Ammon's horn (tissue), 1 donor: Measurements from ENCODE around the gene NKD1.
"Not testable (repeated sequence)": the region's sequence is repeated elsewhere in the genome, so short reads cannot be mapped to it uniquely, and the experiment has no call there.

ENCODE experiments used
- DNase-seq: peaks from one replicate; pipeline ENCODE4 v3.0.0-alpha.2; 2016; ENCODE audit warnings: low spot score

Gene NKD1

DNA sequence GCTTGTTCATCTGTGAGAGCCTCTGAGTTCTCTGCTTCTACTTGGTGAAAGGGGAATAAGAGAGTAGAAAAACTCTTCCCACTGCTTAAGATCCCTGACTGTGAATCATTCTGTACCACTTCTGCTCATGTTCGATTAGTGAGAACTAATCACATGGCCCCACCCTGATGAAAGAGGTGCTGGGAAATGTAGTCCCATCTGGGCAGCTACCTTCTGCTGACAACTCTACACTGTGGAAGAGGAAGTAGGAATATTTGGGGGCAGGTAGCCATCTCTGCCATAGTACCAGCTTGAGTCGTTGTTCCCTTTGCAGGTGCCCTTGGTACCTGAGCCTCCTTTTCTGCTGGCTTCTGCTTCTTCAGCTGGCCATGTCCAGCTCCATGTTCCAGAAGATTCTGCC lies 29.9 kb downstream of the NKD1 start:
- DNase-seq: no peak

DNA sequence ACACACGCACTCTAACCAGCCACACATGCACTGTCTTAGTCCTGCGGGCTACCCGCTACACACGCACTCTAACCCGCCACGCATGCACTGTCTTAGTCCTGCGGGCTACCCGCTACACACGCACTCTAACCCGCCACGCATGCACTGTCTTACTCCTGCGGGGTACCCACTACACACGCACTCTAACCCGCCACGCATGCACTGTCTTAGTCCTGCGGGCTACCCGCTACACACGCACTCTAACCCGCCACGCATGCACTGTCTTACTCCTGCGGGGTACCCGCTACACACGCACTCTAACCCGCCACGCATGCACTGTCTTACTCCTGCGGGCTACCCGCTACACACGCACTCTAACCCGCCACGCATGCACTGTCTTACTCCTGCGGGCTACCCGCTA lies 31.2 kb downstream of the NKD1 start:
- not testable (repeated sequence) for DNase-seq

DNA sequence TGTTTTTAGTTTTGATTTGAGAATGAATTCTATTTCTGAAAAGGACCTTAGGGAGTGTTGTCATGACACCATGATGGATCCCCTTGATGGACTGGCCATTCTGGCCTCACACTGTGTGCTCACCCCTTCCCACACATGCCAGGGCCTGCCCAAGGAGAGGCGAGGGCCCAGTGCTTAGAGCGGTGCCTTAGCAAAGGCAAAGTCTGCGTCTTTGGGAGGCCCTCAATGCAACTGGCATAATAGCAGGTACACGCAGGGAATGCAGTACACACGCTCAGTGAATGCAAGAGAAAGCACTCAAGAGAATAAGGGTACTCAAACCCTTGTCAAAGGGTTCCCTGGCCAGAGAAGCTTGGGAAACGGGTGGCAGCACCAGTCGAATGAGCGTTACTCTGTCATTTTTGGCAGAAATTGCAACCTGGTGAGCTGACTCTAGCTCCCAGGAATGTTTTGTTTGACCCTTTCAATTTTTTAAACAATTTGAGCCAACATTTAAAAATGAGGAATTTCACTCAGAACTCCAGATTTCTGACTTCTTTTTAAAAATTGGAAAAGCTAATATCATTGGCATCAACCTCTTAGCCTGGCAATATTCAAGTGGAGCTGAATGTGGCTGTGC lies 32.1 kb downstream of the NKD1 start:
- no peak for DNase-seq

DNA sequence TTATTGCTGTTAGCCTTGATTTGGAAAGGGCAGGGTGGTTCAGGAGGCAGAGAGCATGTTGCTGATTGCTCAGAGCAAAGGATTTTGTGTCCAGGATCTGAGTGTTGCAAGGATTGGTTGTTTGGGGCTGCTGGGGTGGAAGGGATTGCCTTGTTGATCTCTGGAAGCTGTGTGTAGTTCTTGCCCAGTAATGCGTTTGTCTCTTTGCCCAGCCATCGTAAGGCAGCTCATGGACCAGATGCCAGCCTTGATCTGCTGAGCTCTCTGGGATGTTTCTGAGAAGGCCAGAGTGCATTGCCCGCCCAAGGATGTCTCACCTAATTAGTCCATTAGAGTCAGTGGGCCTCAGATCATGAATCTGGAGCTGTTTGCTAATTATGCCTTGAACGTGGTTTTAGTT lies 33.6 kb downstream of the NKD1 start:
- DNase-seq: peak; percentile 59

DNA sequence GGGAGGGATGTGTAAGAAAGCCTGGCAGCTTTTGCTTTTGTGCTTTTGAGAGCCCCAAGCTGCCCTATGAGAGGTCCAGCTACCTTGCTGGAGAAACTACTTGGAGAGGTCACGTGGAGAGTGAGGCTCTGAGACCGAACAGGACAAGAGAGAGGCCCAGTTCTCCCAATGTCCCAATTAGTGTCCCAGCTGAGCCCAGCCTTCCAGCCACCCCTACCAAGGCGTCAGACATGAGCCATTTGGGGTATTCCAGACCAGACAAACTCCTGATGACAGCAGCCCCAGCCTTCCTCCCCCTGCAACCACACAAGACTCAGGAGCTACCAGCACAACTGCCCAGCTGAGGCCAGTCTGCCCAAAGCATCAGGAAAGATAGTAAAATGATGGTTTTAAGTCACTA lies 35.0 kb downstream of the NKD1 start:
- DNase-seq: no peak

DNA sequence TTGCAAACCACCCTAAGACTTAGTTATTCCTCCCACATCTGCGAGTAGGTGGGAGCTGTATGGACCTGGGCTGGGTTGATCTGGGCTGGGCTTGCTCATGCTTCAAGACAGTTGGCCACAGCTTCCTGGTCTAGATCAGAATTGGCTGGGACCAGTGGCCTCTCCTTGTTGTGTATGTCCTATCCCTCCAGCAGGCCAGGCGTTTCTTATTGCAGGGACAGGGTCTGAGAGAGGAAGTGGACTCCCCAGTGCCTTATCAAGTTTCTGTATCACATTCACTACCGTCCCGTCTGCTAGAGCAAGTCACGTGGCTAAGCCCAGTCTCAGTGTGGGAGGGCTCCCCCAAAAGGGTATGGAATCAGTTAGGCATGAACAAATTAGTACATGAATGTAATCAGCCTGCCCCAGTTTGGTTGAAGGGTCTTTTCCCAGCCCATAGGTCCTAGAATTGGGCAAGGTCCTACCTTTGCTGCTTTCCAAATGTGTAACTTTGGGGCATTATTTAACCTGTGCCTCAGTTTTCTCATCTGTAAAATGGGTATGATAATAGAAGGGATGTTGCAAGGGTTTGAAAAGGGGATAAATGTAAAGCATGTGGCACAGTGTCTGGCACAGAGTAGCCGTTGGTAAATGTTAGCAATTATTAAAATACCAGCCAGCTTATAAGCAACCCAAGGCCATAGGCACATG lies 36.0 kb downstream of the NKD1 start:
- DNase-seq: no peak

DNA sequence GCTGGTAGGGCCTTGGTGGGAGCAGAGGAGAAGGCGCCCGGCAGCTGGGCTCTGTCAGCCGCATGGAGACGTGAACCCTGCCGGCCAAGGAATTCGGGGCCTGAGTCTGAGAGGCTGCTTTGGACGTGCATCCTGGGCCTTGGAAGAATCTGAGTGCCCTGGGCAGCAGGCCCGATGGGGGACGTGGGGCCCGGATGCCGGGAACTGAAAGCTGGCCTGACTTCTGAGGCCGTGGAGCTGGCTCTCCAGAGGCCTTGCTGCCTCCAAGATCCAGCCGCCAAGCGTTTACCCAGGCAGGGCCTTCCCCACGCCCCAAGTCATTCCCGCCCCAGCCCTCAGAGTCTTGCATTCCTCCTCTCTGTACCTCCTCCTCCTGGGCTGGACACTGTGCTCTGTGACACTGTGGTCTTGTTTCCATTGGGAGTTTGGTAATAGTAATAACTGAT lies 37.2 kb downstream of the NKD1 start:
- DNase-seq: peak; percentile 45

DNA sequence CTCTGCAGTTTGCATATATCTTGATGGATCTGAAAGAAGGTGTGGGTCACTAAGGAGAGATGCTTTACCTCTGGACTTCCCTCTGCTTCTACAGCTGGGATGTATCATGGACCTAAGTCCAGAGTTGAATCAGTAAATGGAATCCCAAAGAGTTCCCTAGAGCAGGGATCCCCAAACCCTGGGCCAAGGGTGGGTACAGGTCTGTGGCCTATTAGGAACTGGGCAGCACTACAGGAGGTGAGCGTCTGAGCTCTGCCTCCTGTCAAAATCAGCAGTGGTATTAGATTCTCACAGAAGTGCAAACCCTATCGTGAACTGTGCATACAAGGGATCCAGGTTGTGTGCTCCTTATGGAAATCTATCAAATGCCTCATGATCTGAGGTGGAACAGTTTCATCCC lies 39.3 kb downstream of the NKD1 start:
- DNase-seq: no peak

DNA sequence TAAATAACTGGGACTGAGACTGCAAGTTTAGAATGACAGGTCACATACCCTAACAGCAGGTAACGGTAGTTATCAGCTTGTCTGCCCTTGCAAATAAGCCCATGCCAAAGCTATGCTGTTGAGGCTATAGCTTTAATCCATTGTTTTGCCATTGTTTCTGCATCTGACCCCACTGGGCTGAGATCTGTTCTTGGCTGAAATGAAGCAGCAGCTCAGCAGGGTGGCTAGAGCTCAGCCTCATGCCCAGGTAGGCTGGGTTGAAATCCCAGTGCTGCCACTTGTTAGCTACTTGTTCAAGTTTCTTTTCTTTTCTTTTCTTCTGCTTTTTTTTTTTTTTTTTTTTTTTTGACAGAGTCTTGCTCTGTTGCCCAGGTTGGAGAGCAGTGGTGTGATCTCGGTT lies 40.1 kb downstream of the NKD1 start:
- DNase-seq: no peak

DNA sequence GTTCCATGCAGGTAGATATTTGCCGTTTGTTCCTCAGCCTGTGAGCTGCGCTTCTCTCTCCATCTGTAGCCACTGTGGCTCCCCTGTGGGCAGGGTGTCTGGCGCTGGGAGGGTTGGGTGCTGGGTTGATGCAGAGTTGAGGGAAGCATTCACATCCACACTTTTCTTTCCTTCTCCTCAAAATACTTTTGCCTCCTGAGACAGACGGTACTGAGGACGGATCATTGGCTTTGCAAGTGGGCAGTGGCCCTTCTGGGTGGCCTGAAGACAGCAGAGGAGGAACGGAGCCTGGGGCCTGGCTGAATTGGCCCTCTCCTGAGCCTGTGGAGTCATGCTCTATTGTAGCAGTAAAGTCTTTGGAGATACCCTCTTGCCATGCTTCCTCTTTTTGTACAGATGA lies 43.0 kb downstream of the NKD1 start:
- no peak for DNase-seq

DNA sequence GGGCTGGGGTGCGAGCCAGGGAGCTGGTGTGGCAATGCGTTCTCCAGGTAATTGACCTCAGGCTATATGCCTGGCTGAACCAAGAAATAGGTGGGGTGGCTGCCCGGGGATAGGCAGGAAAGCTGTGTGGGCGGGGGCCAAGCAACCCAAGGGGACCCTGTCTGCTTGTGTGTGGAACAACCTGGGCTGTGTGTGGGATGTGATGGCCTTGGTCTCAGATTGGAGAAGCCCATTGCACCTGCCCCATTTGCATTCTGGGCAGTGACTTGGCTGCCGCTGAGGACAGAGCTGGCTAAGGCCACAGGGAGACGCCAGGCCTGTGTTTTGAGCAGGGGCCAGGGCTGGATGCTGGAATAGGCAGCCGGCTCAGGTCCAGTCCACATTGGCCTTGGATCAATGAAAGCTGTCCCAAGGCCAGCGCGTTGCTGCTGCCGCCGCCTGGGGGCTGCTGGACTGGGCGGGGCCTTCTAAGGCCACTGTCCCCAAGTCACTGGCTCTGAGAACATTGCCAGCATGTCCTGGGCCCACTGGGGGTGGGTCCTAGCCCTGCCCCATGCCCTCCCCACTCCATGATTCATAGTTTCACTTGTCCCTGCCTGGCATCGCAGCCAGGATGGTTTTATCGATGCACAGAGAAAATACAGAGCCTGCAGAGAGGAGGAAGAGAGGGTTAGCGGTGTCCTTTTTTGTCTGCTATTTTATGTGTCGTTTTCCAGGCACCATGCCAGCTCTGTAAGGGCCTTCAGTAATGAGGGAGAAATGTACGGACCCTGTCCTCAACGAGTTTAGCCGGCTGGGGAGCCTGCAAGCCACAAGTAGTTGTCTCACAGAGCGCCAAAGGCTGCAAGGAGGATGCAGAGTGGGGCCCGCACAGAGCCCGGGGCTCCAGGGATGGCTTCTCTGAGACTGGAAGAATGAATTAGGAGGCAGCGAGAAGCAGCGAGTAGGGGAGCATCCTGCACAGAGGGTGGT lies 43.9 kb downstream of the NKD1 start:
- DNase-seq: peak; percentile 94

DNA sequence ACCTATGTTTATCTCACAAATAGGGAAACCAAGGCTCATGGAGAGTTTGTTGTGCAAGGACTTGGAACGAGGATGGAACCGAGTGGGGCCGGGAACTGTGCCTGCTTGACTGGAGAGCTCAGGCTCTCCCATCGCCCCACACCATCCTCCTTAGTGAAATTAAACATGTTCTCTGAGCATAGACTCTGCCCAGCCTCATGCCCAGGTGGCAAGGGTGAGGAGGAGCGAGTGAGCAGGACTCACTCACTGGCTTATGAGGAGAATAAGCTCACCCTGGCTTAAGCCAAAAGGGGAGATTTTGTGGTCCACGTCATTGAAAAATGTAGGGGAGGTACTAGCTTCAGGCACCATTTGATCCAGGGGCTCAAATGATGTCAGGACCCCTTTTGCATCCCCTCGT lies 44.8 kb downstream of the NKD1 start:
- no peak for DNase-seq

DNA sequence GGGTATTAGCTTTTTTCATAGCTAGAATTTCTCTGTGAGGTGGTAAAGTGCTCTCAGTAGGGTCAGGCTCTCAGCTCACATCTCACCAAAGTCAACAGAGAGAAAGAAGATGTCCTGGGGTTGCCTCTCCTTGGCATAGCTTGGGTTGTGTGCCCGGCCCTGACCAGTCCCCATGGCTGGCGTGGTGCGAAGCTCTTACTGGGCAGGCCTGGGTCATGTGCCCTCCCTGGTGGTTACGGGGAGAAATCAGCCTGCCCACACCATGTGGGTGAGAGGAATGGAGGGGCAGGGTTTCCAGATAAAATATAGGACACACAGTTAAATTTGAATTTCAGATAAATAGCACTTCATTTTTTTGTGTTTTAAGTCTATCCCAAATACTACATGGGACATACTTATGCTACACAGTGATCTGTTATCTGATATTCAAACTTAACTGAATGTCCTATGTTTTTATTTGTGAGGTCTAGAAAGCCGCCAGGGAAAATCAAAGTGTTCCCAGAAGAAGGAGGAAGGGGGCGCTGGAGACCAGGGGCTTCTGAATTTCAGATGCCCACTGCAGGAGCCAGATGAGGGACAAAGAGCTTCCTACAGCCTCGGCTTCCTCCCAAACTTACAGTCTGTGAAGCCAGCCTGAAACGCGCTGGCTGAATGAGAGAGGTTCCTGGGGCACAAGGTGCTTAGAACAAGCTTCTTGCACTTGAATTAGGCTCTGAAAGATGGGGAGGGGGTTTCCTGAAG lies 45.4 kb downstream of the NKD1 start:
- peak; percentile 43 for DNase-seq

DNA sequence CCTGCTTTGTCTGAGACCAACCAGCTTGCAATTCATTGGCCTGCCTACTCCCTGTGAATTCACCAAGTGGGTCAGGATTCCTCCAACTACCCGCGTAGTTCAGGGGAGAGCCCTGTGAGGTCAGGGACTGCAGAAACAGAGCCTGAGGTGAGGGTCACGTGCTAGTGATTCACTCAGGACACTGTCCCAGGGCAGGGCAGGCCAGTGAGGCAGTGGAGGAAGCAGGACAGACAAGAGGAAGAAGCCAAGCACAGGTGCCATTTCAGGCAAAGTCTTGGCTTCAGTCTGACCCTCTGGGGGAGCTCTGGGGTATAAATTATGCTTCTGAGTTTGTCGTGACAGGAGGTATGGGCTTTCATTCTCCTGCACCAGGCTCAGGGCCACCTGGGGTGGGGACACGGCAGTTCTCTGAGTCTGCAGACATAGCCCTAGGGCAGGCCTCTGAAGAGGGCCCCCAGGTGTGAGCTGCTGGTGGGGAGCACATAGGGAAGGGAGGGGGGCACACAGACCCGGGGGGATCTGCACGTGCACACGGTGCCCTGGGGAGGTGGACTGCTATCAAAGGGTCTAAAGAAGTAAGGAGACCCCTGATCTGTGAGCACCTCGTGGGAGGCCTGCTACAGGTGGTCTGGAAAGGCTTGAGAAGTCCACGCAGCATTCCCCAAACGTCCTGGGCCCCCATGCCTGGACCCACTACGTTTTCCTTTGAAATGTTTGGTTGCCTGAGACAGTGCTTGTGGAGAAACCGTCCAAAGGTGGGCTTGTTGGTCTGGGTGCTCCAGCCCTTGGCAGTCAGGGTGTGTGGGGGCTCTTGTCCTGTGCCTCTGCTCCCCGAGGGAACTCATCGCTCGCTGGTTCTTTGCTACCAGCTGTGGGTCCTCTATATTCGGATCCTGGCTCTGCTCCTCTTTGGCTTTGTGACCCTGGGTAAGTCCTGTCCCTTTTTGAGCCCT lies 46.4 kb downstream of the NKD1 start:
- no peak for DNase-seq

DNA sequence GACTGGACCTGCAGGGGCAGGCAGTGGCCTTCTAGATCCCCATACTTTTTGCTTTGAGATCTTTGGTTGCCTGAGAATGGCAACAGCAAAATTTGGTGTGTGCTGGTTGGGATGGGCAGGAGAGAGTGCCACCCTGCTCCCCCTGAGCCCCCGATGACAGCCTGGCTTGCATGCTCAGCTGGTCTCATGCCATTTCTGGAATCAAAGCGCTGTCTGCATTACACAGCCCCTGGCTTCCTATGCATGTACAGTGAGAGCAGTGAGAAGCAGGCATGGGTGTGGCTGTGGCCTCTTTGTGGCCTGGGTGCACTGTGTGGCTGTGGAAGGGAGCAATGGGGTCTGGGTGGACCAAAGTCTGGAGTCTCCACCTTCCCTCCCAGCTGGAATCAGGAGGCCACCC lies 47.7 kb downstream of the NKD1 start:
- no peak for DNase-seq

DNA sequence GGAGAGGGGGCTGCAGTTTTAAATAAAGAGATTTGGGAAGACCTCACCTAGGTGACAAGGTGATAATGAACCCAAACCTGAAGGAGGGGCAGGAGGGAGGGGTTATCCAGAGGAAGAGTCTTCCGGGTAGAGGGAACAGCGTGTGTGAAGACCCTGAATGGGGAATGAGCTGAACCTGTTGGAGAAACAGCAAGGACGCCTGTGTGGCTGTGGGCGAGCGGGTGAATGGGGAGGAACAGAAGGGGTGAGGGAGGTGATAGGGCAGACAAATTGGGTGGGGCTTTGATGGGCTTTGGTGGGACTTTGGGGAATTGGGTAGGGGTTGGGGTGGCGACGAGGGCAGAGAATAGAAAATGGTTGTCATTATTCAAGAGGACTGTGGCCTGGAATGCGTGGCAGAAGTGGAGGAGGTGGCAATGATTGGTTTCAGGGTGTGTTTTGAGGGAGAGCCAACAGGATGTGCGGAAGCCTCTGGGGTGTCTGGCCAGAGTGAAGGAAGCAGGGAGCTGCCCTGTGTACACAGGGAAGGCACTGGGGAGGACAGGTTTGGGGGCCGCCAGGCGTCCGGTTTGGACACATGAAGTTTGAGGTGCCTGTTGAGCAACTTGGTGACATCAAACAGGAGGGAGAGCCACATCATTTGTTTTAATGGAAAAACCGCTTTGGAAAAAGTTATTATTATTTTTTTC lies 48.7 kb downstream of the NKD1 start:
- DNase-seq: no peak

DNA sequence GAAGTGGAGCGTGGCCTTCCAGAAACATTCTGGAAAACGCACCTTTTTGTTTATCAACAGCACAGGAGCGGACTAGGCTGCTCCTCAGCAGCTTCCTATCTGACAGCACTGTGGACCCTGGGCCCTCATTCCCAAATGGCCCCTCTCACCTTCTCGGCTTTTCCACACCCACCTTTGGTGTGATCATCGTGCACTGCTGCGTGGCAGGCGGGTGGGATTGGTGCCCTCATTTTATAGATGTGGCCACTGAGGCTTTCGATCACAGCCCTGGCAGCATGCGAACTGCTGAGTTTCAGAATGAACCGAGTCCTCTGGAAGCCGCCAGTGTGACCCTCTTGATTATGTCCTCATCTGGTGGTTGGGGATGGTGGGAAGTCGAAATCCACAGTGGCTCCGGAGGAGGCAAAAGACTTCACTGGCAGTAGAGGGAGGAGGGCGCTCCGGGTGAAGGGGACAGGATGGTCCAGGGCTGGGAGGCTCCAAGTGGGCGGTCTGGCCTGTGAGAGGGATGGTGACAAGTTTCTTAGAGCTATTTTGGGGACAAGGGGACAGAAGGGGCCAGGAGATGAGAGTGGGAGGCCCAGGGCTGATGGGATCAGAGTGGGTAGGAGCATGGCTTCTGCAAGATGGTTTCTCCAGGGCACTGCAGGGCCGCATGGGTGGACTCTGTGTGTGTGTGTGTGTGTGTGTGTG lies 49.5 kb downstream of the NKD1 start:
- no peak for DNase-seq

DNA sequence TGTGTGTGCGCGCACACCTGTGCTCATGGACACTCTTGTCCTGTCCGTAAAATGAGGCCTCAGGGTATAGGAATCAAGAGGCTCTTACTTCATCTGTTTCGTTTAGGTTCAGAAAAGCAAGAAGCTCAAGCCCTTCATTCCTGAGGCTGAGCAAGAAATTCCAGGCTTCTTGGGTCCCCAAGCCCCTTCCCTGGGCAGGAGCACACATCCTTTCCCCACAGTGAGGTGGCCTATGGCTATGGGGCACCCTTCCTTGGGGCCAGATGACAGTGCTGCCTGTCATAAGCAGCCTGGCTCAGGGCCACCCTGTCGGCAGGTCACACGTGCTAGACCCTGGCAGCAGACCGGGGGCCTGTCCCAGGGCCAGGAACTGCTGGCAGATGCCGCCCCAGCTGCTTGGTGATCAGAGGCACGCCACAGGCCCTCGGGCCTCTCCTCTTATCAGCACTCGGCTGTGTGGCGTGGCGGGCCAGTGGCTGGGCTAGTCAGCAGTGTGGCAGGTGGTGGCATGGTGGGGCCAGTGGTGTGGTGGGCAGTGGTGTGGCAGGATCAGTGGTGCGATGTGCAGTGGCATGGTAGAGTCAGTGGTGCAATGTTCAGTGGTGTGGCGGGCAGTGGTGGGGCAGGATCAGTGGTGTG lies 50.2 kb downstream of the NKD1 start:
- DNase-seq: peak; percentile 56

DNA sequence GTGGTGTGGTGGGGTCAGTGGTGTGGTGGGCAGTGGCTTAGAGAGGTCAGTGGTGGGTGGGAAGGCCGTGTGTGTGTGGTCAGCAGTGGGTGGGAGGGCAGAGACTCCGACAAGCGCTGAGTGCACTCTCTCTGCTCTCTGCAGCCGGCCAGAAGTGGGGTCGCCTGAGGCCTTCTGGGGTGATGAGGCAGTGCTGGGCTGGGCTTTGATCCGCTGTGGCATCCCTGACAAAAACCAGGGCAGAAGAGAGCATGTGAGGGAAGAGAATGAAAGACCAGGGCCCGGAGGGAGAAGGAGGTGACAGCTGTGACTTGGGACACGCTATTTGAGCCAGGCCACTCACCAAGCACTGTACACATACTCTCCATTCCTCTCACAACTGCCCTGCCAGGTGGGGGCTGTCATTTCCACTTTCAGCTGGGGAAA lies 50.8 kb downstream of the NKD1 start:
- DNase-seq: no peak
